Adipose tissue (tissue), 3 donors: ENCODE measurements around the gene SNAP25. TPM values are rescaled to one million over a fixed set of nuclear protein-coding genes. Genes with fewer than 3 reads are reported as not detected.

ENCODE experiments used
- H3K27ac ChIP-seq: one replicate; pipeline ENCODE4 v1.5.1; 2013; ENCODE audit warnings: low read depth, low read length
- WGBS, 3 donors: extraction: QIAGEN DNeasy Blood & Tissue Kit; methylation state at CpG; one replicate each; pipeline ENCODE4 v1.1.7; 2013; 5-methylcytosine and 5-hydroxymethylcytosine counted together
- polyA plus RNA-seq, 3 donors: library from polyadenylated mRNA; stranded (reverse); fragments of 200-250 nt; gene quantifications; one replicate each; pipeline ENCODE4 v1.2.3, GENCODE V29; 2013
- donor health status: healthy with polysubstance abuse.
- donor health status: Bipolar disorder and iron deficiency.
- donor health status: healthy.

Gene SNAP25
- polyA plus RNA-seq, 3 donors, result 0.46 to 10.1 (median 3.0) TPM

- 59 to 91% (median 83%) methylated on average over 2 of the region's 2 CpGs for WGBS, 3 donors
- H3K27ac ChIP-seq, result no peak overlapping the region
Observed at GRCh38 chr20:10316582-10316981, 98.0 kb downstream of the SNAP25 start.

DNA sequence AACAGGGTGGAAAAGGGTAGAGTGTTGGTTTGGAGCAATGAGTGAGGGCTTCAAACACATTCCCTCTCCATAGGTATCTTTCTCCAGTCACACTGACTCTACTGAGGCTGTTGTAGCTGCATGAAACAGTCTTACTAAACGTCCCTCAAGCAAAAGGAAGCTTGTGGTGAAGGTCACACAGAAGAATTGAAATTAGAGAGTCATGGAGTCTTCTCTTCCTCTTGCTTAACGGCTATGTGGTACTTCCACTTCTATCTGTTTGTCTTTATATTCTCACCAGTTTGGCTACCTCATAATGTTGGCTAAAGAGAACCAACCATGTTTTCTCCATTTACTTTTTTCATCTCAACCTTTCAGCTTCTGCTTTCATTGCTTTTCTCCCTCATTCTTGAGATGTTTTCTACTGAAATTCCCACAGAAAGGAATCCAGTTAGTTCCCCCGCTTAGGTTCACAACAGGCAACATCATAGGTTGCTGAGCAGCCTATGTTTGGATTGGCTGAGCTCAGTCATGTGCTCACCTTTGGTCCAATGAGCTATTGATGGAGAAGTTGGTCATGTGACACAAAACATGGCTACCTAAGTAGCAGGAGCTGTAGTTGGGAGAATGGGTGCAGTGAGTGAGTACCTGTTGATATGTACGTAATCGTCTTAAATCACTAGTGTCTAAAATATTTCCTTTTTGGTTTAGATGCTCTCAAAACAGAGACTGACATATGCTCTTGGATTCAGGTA is 99.8 kb downstream of the SNAP25 start:
- WGBS, 3 donors, result 74 to 81% (median 75%) methylated on average over 5 of the region's 5 CpGs
- H3K27ac ChIP-seq, result no peak overlapping the region

DNA sequence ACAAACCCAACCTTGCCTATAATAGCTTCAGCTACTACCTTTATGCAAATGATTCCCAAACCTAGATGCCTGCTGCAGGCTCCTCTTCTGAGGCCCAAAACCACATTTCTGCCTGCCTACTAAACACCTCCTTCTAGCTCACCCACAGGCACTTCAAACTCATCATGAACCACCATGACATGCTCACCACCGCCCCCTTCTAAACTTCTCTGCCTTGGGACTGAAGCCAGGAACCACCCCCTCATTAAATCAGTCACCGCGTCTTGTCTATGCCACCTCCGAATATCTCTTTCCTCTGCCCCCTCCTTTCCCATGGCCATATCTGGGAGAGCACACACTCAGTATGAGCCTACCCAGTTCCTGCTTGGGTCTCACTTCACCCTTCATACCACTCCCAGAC is 101.2 kb downstream of the SNAP25 start:
- WGBS, 3 donors, result 59 to 82% (median 70%) methylated on average over 4 of the region's 4 CpGs

GRCh38 chr20:10321138-10321717 is 102.6 kb downstream of the SNAP25 start:
- H3K27ac ChIP-seq, result no peak overlapping the region

More for the DNA sequence above, 101.2 kb downstream of the SNAP25 start:
- H3K27ac ChIP-seq, result no peak overlapping the region

- WGBS, 3 donors, result 63 to 72% (median 64%) methylated on average over 6 of the region's 6 CpGs
- no peak overlapping the region for H3K27ac ChIP-seq
Observed at GRCh38 chr20:10322073-10323012, 103.7 kb downstream of the SNAP25 start.

GRCh38 chr20:10323729-10324128 is 105.1 kb downstream of the SNAP25 start:
- H3K27ac ChIP-seq, result no peak overlapping the region
- 73 to 94% (median 84%) methylated on average over 4 of the region's 4 CpGs for WGBS, 3 donors

DNA sequence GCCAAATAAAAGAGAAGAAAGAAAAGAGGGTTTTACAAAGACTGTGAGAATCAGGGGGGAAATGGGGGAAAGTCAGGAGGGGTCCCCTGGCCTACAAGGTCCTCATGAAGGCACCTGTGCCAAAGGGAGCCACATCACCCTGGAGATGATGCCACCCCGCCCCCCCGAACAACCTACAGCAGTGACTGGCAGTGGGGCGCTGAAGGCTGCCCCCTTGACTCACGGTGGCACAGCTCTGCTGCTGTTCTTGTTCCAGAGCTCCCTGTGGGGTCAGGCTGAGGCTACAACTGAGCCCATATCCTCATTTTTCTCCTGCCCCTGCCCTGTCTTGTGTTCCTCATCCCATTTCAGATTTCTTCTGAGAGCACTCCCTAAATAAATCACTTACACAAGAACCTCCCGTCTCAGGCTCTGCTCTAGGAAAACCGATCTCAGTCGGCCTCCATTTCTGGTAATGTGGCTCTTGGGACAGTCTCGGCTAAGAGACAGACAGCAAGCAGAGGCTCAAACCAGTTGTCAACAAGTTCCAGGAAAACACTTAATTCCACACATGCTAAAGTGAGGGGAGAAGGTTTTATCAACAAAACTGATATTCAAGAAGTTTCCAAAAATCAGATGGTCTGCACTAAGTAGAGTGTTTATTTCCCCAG is 105.7 kb downstream of the SNAP25 start:
- H3K27ac ChIP-seq, result no peak overlapping the region
- WGBS, 3 donors, result 64 to 74% (median 72%) methylated on average over 8 of the region's 8 CpGs

DNA sequence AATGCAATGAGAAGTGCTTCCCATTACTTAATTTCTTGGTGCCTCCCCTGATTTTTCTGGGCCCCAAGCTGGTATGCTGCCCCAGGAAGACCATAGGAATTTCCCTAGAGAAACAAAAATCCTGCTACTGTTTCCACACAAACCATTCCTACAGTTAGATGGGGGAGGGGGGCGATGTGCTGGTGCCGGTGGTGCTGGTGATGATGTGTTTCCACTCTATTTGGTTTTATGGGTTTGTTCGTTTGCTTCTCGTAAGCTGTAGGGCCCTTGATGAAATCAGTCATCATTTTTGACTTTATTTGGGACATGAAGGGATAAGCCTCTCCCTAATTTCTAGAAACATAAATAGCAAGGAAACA is 110.2 kb downstream of the SNAP25 start:
- WGBS, 3 donors, result 85 to 86% (median 85%) methylated on average over 4 of the region's 4 CpGs
- H3K27ac ChIP-seq, result no peak overlapping the region

DNA sequence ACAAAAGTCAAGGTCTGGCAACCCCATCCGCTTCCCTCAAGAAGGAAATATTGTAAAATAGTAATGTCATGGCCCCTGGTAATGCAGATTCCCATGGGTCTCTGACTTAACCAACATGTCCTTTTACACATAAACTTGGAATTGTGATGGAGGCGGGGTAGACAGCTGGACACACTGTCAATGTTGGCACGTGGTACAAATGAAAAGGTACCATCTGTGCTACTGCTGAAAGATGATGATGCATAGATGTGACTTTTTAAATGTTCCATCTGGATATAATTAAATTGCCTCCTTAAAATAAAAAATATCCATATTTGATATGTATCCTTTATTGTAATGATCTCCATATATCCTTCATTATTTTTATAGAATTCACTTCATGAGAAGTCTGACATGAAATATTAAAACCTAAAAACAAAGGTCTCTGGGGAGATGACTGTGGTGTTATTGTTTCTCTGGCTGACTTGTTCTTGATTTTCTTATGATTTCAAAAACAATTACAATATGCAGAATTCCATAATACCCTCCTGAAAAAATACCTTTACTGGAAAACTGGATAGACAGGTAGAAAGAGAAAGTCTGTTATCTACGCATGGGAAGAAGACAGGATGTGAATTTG is 110.9 kb downstream of the SNAP25 start:
- no peak overlapping the region for H3K27ac ChIP-seq
- 80 to 85% (median 81%) methylated on average over 4 of the region's 4 CpGs for WGBS, 3 donors

DNA sequence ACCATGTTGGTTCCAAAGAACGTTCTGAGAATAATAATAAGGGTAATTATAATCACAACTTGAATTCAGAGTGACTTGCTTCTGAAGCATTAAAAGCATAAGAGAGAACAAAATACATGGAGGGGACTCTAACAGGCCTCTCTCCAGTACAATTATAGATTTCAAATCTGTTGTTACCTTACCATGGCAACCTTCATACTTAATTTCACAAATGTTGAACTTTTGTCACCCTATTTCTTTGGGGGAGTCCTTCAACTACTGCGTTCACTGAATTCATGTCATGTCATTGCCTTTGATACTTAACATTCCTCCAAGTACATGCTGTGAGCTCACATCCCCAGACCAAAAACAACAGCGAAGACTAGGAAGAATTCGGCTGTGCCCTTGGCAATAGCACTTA is 111.4 kb downstream of the SNAP25 start:
- H3K27ac ChIP-seq, result no peak overlapping the region
- WGBS, 3 donors, result 73 to 82% (median 75%) methylated on average over 4 of the region's 4 CpGs

DNA sequence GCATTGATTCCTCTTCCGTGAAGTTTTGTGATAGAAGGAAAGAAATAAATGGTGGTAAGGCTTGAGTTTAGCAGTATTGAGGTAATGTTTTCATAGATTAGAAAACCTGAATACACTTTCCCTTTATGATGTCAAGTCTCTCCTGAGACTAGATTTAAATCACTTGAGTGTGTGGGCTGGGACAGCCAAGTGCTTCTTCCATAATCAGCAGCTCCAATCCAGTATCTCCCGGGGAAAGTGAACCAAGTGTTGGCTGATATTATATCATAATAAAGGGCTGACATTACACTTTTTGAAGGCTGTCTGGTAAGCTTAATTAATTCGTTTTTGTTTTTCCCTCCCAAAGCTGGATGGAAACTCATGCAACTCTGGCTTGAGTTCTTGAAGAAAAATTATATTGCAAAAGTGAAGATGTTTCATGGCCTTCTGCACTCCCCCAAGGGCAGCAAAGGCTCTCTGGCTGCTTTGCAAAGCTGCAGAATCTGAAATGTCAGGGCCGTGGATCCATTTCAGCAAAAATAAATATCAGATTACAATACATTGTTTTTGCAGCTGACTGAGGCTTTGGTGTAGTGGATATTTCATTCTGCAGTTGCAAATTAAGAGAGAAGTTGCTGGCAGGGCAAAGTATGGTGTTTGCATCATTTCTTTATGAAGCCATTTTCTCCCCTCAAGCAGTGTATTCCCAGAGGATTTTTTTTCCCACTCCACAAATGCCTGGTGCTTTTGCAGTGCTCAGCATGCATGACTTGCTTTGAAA is 114.2 kb downstream of the SNAP25 start:
- WGBS, 3 donors, result 52 to 55% (median 52%) methylated on average over 4 of the region's 4 CpGs
- no peak overlapping the region for H3K27ac ChIP-seq

- H3K27ac ChIP-seq, result no peak overlapping the region
- 82 to 92% (median 91%) methylated on average over 2 of the region's 2 CpGs for WGBS, 3 donors
Observed at GRCh38 chr20:10336959-10337729, 118.5 kb downstream of the SNAP25 start.

- H3K27ac ChIP-seq, result no peak overlapping the region
- WGBS, 3 donors, result 65 to 71% (median 68%) methylated on average over 2 of the region's 2 CpGs
Observed at GRCh38 chr20:10338426-10339180, 120.0 kb downstream of the SNAP25 start.

- no peak overlapping the region for H3K27ac ChIP-seq
- 78 to 98% (median 95%) methylated on average over 1 of the region's 1 CpG for WGBS, 3 donors
Observed at GRCh38 chr20:10339609-10340008, 121.0 kb downstream of the SNAP25 start.

DNA sequence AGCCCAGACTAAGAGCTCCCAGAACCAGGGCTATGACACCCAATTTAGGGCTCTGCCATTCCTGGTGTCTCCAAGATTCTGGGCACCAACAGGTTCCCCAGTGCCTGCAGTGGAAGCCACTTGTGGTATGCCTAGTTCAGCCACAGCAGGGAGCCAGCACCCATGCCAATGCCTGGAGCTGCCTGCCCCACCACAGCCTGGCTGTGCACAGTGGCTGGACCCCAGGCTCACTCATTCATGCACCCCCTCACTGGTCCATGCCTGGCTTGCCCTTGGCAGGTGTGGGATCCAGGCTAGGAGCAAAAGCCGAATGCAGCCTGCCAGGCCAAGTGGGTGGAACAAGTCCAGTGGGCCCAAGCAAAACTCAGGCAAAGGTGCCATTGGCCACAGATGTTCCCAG is 123.5 kb downstream of the SNAP25 start:
- 86 to 89% (median 88%) methylated on average over 1 of the region's 1 CpG for WGBS, 3 donors
- H3K27ac ChIP-seq, result no peak overlapping the region

DNA sequence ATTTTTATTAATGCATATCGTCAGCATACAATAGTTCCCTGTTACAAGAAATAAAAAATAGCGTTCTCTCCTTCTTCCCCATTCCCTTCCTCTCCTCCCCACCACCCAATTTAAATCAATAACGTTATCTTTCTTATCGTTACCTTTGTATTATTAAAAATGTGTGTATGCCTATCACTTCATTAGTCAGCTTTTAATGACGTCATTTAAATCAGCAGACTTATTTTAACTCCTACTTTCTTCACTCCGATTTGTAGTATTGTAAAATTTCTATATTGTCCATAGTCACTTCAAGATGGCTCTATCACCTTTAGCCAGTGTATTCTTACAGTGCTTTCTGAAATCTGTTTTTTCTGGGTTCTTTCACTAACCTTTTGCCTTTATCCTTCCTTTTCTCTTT is 126.3 kb downstream of the SNAP25 start:
- no peak overlapping the region for H3K27ac ChIP-seq
- 45 to 90% (median 79%) methylated on average over 6 of the region's 6 CpGs for WGBS, 3 donors
